Urinary bladder (tissue), 4 donors: ENCODE results near the gene PDE3B. TPM values are rescaled to one million over a fixed set of nuclear protein-coding genes. Genes with fewer than 3 reads are reported as not detected.
"Not testable (repeated sequence)": the region's sequence is repeated elsewhere in the genome, so short reads cannot be mapped to it uniquely, and the experiment has no call there.

Experiments
- DNase-seq: peaks from one replicate; pipeline ENCODE4 v3.0.0-alpha.2; 2015; ENCODE audit errors: extremely low spot score
- H3K27ac ChIP-seq: one replicate; pipeline ENCODE4 v1.5.1; 2013; ENCODE audit warnings: low read depth, mild to moderate bottlenecking, moderate library complexity
- H3K36me3 ChIP-seq: one replicate; pipeline ENCODE4 v1.6.1; 2013; ENCODE audit warnings: mild to moderate bottlenecking, moderate library complexity; ENCODE audit not compliant: insufficient read depth
- H3K4me1 ChIP-seq: one replicate; pipeline ENCODE4 v1.6.1; 2013; ENCODE audit warnings: mild to moderate bottlenecking, moderate library complexity; ENCODE audit not compliant: insufficient read depth
- H3K4me3 ChIP-seq: one replicate; pipeline ENCODE4 v1.5.1; 2013; ENCODE audit warnings: low read depth, low read length
- WGBS: extraction: QIAGEN DNeasy Blood & Tissue Kit; methylation state at CpG from one replicate; pipeline ENCODE4 v1.1.7; 2013; 5-methylcytosine and 5-hydroxymethylcytosine counted together
- polyA plus RNA-seq: library from polyadenylated mRNA; stranded (reverse); fragments of 200-250 nt; gene quantifications from one replicate; pipeline ENCODE4 v1.2.3, GENCODE V29; 2013
- total RNA-seq: library from RNA; depleted of rRNA; stranded (reverse); fragments of >200 nt; gene quantifications from one replicate; pipeline ENCODE4 v1.2.3, GENCODE V29; 2014
- donor health status: healthy with polysubstance abuse.
- donor health status: healthy.

The PDE3B gene
- total and polyA plus RNA-seq, 2 donors: 17.7 to 40.6 TPM

GRCh38 chr11:14854057-14854456 lies 210.5 kb downstream of the PDE3B start:
- Histone ChIP-seq H3K27ac (no peak overlapping the region), H3K4me3 (no peak overlapping the region), H3K4me1 (no peaks in the 10 kb centered on the region), H3K36me3 (no peaks in the 10 kb centered on the region)
- no peak for DNase-seq

- no peaks in the 10 kb centered on the region for H3K4me1 ChIP-seq
- no peak overlapping the region for H3K4me3 ChIP-seq
- H3K27ac ChIP-seq: no peak overlapping the region
- WGBS: 76% methylated on average over 1 of the region's 1 CpG
- DNase-seq: no peak
- no peaks in the 10 kb centered on the region for H3K36me3 ChIP-seq
These were observed 212.3 kb downstream of the PDE3B start for GRCh38 chr11:14855890-14856289.

GRCh38 chr11:14857621-14858020 lies 214.0 kb downstream of the PDE3B start:
- H3K36me3 ChIP-seq: no peaks in the 10 kb centered on the region
- no peak overlapping the region for H3K4me3 ChIP-seq
- WGBS: 87% methylated on average over 3 of the region's 3 CpGs
- no peak for DNase-seq
- no peak overlapping the region for H3K27ac ChIP-seq
- no peaks in the 10 kb centered on the region for H3K4me1 ChIP-seq

DNA sequence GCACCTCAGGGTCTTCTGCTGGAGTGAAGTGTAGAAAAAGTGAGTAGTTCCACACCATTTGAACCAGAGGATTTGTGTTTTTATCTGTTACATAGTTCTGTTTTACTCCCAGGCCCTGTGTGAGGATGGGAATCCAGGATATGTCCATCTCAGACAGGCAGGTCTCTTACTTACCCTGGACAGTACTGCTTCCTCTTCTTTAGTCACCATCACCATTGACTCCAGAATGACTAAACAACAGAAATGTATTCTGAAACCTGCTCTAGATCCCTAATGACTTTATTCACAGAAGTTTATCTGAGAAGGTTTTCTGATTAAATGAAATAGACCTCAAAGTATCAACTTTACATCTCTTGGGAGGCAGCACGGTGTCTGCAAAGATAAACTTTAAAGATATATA lies 214.8 kb downstream of the PDE3B start:
- 84% methylated on average over 1 of the region's 1 CpG for WGBS
- H3K4me3 ChIP-seq: no peak overlapping the region
- no peaks in the 10 kb centered on the region for H3K4me1 ChIP-seq
- no peak overlapping the region for H3K27ac ChIP-seq
- no peaks in the 10 kb centered on the region for H3K36me3 ChIP-seq
- DNase-seq: no peak

- WGBS: 93% methylated on average over 2 of the region's 2 CpGs
- no peaks in the 10 kb centered on the region for H3K4me1 ChIP-seq
- H3K27ac ChIP-seq: no peak overlapping the region
- no peaks in the 10 kb centered on the region for H3K36me3 ChIP-seq
- no peak for DNase-seq
- H3K4me3 ChIP-seq: no peak overlapping the region
These were observed 216.9 kb downstream of the PDE3B start for GRCh38 chr11:14860511-14860910.

- WGBS: 89% methylated on average over 1 of the region's 1 CpG
- Histone ChIP-seq H3K27ac (no peak overlapping the region), H3K4me1 (no peaks in the 10 kb centered on the region), H3K36me3 (no peaks in the 10 kb centered on the region), H3K4me3 (no peak overlapping the region)
- no peak for DNase-seq
These were observed 218.1 kb downstream of the PDE3B start for GRCh38 chr11:14861680-14862079.

- not testable (repeated sequence) for DNase-seq, H3K4me1 ChIP-seq, H3K4me3 ChIP-seq, H3K36me3 ChIP-seq, H3K27ac ChIP-seq
- WGBS: 96% methylated on average over 4 of the region's 4 CpGs
These were observed 220.2 kb downstream of the PDE3B start for GRCh38 chr11:14863775-14864174.

DNA sequence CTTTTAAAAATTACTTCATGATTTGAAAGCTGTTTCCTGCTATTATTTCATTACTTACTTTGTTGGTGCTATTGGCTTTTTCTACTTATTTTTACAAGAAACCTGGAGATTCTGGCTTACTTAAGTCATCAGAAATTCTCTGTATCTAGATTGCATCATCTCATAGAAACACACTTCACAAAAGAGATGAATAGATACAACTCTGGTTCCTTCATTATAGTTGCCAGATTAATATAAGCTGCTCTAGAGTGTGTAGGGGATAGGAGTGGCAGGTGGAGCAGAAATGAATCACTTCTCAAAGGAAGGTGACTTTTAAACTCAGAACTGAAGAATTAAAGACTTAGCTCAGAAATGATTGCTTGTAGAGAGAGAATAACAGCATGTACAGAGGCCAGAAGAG lies 228.4 kb downstream of the PDE3B start:
- Histone ChIP-seq H3K27ac (no peak overlapping the region), H3K36me3 (peaks cover 4% of the 10 kb centered on the region)
- DNase-seq: no peak

DNA sequence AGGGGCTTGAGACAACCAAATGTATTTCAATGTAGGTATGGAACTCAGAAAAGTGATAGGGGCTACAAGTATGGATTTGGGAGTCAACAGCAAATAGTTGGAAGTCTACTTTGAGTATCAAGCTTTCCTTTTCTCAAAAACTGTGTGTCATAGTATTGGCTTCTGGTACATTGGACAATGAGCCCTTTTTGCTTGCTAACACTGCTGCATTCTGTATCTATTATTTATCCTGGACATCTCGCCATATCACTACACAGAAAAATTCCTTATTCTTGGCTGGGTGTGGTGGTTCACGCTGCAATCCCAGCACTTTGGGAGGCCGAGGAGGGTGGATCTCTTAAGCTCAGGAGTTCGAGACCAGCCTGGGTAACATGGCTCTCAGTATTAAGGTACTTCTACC lies 230.0 kb downstream of the PDE3B start:
- H3K4me1 ChIP-seq: no peaks in the 10 kb centered on the region
- H3K4me3 ChIP-seq: no peak overlapping the region
- 83% methylated on average over 4 of the region's 4 CpGs for WGBS
- DNase-seq: no peak
- peaks cover 5% of the 10 kb centered on the region for H3K36me3 ChIP-seq
- H3K27ac ChIP-seq: no peak overlapping the region

More for the DNA sequence above, 228.4 kb downstream of the PDE3B start:
- Histone ChIP-seq H3K4me3 (no peak overlapping the region), H3K4me1 (no peaks in the 10 kb centered on the region)

GRCh38 chr11:14875163-14875562 lies 231.6 kb downstream of the PDE3B start:
- H3K36me3 ChIP-seq: peaks cover 2% of the 10 kb centered on the region
- WGBS: 99% methylated on average over 5 of the region's 5 CpGs
- no peak overlapping the region for H3K4me3 ChIP-seq
- no peak for DNase-seq
- H3K4me1 ChIP-seq: no peaks in the 10 kb centered on the region
- H3K27ac ChIP-seq: no peak overlapping the region

GRCh38 chr11:14881576-14882193 lies 238.1 kb downstream of the PDE3B start:
- H3K4me3 ChIP-seq: no peak overlapping the region
- DNase-seq: no peak
- no peak overlapping the region for H3K27ac ChIP-seq
- WGBS: 90% methylated on average over 2 of the region's 2 CpGs
- peaks cover 4% of the 10 kb centered on the region for H3K36me3 ChIP-seq
- no peaks in the 10 kb centered on the region for H3K4me1 ChIP-seq

GRCh38 chr11:14882196-14882595 lies 238.6 kb downstream of the PDE3B start:
- no peak overlapping the region for H3K27ac ChIP-seq
- no peaks in the 10 kb centered on the region for H3K4me1 ChIP-seq
- no peak for DNase-seq
- WGBS: 93% methylated on average over 1 of the region's 1 CpG
- H3K4me3 ChIP-seq: no peak overlapping the region
- peaks cover 4% of the 10 kb centered on the region for H3K36me3 ChIP-seq

- not testable (repeated sequence) for H3K36me3 ChIP-seq
- WGBS: 95% methylated on average over 1 of the region's 1 CpG
These were observed 240.1 kb downstream of the PDE3B start for GRCh38 chr11:14883683-14884082.

GRCh38 chr11:14884667-14885273 lies 241.2 kb downstream of the PDE3B start:
- Histone ChIP-seq H3K27ac (no peak overlapping the region), H3K4me1 (no peaks in the 10 kb centered on the region), H3K36me3 (peaks cover 2% of the 10 kb centered on the region), H3K4me3 (no peak overlapping the region)
- WGBS: 76% methylated on average over 1 of the region's 1 CpG
- no peak for DNase-seq

More at GRCh38 chr11:14883683-14884082, 240.1 kb downstream of the PDE3B start:
- not testable (repeated sequence) for H3K27ac ChIP-seq, DNase-seq, H3K4me1 ChIP-seq, H3K4me3 ChIP-seq
